Chondrocyte (in vitro differentiated cells): Measurements from ENCODE around the gene FHDC1. TPM values are rescaled to one million over a fixed set of nuclear protein-coding genes. Genes with fewer than 3 reads are reported as not detected.

Source experiments
- DNase-seq: peaks from one replicate; pipeline ENCODE4 v3.0.0; 2021; ENCODE audit warnings: mixed read lengths, low spot score
- H3K27ac Mint-ChIP-seq: one replicate; pipeline ENCODE4 v1.8.0; 2021; ENCODE audit warnings: mild to moderate bottlenecking, moderate library complexity, mixed read lengths; ENCODE audit not compliant: unreplicated experiment
- H3K27me3 Mint-ChIP-seq: 2 replicates; pipeline ENCODE4 v1.8.0; 2021; ENCODE audit warnings: low read depth, mixed read lengths
- H3K36me3 Mint-ChIP-seq: 2 replicates; pipeline ENCODE4 v1.8.0; 2021; ENCODE audit warnings: low read depth, mixed read lengths
- H3K4me1 Mint-ChIP-seq: 2 replicates; pipeline ENCODE4 v1.8.0; 2021; ENCODE audit warnings: low read depth, mild to moderate bottlenecking, mixed read lengths
- H3K4me3 Mint-ChIP-seq: one replicate; pipeline ENCODE4 v1.8.0; 2021; ENCODE audit warnings: mild to moderate bottlenecking, moderate library complexity, mixed read lengths; ENCODE audit not compliant: unreplicated experiment
- H3K9me3 Mint-ChIP-seq: 2 replicates; pipeline ENCODE4 v1.8.0; 2021; ENCODE audit warnings: low read depth, mixed read lengths
- total RNA-seq: library from RNA; stranded (reverse); gene quantifications from 3 replicates; pipeline ENCODE4 v1.2.1, GENCODE V29; 2021
- TF ChIP-seq, protein P1 (sequence below): fragments of 200-600 bp; sonication (generic); IDR thresholded peaks from 2 replicates; pipeline ENCODE4 v1.5.0; 2021; ENCODE audit warnings: antibody characterized with exemption, mild to moderate bottlenecking, moderate library complexity

Gene FHDC1
- total RNA-seq, 1 donor from 2014 or later, result 4.2 TPM

DNA sequence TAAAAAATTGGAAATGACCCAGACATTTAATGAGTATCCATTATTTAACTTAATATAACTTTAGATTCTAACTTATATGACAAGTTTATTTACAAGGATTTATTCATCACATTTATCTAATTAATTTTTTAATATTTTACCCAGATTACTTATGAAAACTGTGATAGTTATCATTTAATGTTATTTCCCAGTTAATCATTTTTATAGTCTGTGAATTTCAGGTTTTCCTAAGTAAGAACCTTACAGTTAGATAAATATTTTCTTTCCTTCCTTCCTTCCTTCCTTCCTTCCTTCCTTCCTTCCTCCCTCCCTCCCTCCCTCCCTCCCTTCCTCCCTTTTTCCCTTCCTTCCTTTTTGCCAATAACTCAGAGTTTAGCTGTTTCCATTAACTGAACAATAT, 14.8 kb upstream of the FHDC1 start:
- Mint-ChIP-seq H3K27ac (no peak overlapping the region), H3K27me3 (no peaks in the 10 kb centered on the region)

DNA sequence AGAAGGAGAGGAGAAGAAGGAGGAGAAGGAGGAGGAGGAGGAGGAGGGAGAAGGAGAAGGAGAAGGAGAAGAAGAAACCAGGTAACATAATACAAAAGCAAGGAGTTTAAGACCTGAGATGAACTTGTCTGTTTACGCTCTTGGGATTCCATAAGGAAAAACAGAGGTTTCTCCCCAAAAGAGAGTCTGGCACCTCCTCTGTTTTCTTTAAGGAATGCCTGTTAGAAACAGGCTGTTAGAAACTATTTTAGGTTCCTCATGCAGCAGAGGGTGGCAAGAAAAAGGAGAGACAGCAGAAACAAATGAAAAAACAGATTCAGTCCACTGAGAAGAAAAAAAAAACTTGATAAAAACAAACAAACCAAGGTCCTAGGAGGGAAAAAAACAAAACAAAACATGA, 10.3 kb upstream of the FHDC1 start:
- H3K36me3 Mint-ChIP-seq, result peaks cover 10% of the 10 kb centered on the region
- H3K4me1 Mint-ChIP-seq, result no peaks in the 10 kb centered on the region
- H3K9me3 Mint-ChIP-seq, result peaks cover 6% of the 10 kb centered on the region
- TF ChIP-seq, protein P1, sequence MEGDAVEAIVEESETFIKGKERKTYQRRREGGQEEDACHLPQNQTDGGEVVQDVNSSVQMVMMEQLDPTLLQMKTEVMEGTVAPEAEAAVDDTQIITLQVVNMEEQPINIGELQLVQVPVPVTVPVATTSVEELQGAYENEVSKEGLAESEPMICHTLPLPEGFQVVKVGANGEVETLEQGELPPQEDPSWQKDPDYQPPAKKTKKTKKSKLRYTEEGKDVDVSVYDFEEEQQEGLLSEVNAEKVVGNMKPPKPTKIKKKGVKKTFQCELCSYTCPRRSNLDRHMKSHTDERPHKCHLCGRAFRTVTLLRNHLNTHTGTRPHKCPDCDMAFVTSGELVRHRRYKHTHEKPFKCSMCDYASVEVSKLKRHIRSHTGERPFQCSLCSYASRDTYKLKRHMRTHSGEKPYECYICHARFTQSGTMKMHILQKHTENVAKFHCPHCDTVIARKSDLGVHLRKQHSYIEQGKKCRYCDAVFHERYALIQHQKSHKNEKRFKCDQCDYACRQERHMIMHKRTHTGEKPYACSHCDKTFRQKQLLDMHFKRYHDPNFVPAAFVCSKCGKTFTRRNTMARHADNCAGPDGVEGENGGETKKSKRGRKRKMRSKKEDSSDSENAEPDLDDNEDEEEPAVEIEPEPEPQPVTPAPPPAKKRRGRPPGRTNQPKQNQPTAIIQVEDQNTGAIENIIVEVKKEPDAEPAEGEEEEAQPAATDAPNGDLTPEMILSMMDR, result no peak
- no peak for DNase-seq
- H3K27ac Mint-ChIP-seq, result no peak overlapping the region
- H3K4me3 Mint-ChIP-seq, result no peak overlapping the region
- H3K27me3 Mint-ChIP-seq, result no peaks in the 10 kb centered on the region

More for the DNA sequence above, 14.8 kb upstream of the FHDC1 start:
- Mint-ChIP-seq H3K4me3 (no peak overlapping the region), H3K4me1 (no peaks in the 10 kb centered on the region), H3K36me3 (peaks cover 16% of the 10 kb centered on the region), H3K9me3 (peaks cover 19% of the 10 kb centered on the region)
- TF ChIP-seq, protein P1, result no peak
- no peak for DNase-seq

DNA sequence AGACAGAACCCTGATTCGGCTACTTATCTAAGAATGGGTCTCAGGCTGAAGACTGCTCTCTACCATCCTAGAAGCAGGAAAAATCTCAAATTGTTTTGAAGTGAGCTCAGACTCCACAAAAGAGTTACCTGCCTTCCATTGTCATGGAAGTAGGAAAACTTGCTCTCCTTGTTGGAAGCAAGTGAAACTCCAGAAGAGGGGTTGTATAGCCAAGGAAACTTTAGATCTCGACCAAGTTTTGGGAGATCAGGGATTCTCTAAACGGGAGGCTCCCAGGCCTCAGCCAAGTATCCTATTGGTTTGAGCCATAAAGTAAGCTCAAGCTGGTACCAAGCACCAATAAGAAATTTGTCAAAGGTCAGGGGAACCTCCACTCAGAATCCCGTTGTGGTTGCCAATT, 9.2 kb upstream of the FHDC1 start:
- Mint-ChIP-seq H3K9me3 (peaks cover under 1% of the 10 kb centered on the region), H3K27me3 (no peaks in the 10 kb centered on the region), H3K27ac (no peak overlapping the region), H3K36me3 (peaks cover 5% of the 10 kb centered on the region), H3K4me3 (no peak overlapping the region), H3K4me1 (no peaks in the 10 kb centered on the region)
- TF ChIP-seq, protein P1, result no peak
- no peak for DNase-seq

DNA sequence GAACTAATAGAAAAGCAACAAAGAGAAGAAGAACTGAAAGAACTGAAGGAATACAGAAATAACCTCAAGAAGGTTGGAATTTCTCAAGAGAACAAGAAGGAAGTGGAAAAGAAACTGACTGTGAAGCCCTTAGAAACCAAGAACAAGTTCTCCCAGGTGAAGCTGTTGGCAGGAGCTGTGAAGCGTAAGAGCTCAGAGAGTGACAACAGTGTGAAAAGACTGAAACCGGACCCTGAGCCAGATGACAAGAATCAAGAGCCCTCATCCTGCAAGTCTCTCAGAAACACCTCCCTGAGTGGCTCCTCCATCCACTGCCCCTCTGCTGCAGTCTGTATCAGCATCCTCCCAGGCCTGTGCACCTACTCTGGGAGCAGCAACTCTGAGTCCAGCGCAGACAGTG, 8.4 kb upstream of the FHDC1 start:
- Mint-ChIP-seq H3K9me3 (no peaks in the 10 kb centered on the region), H3K27me3 (no peaks in the 10 kb centered on the region), H3K4me3 (no peak overlapping the region), H3K4me1 (no peaks in the 10 kb centered on the region), H3K36me3 (peaks cover 4% of the 10 kb centered on the region), H3K27ac (no peak overlapping the region)
- TF ChIP-seq, protein P1, result no peak
- DNase-seq, result no peak

DNA sequence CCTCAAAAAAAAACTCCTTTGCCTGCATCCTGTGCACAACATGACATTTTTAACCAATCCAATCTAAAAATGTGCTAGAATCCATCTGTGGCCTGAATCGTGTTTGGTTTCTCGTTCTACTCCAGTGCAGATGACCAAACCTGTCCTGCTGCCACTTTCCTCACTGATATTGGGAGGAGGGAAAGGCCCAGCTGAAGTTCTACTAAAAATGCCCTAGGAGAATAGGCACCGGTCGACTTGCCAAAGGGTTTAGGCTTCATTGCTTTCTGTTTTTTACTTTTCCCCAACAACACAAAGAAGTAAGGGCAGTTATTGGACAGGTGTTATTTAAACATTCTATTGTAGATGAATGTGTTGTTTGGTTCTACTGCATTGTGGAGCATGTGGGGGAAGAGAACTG, 7.8 kb upstream of the FHDC1 start:
- TF ChIP-seq, protein P1, result no peak
- H3K27ac Mint-ChIP-seq, result no peak overlapping the region
- H3K9me3 Mint-ChIP-seq, result no peaks in the 10 kb centered on the region
- no peaks in the 10 kb centered on the region for H3K4me1 Mint-ChIP-seq
- no peak overlapping the region for H3K4me3 Mint-ChIP-seq
- no peaks in the 10 kb centered on the region for H3K27me3 Mint-ChIP-seq
- no peak for DNase-seq
- H3K36me3 Mint-ChIP-seq, result peaks cover 4% of the 10 kb centered on the region
